SH-SY5Y (cell line): ENCODE measurements around the gene GPATCH4.

ENCODE experiments used
- GATA2 ChIP-seq: IDR thresholded peaks from 2 replicates; pipeline ENCODE4 v1.6.1; 2011; ENCODE audit warnings: mild to moderate bottlenecking, low read depth, low read length
- GATA3 ChIP-seq: IDR thresholded peaks from 2 replicates; pipeline ENCODE4 v1.6.1; 2011; ENCODE audit warnings: low read depth, mild to moderate bottlenecking, low read length, moderate library complexity

- no peak for TF ChIP-seq GATA2
- no peak for TF ChIP-seq GATA3
Measured at GRCh38 chr1:156586892-156587477, 14.3 kb downstream of the GPATCH4 start.
